Bronchial epithelial cell (primary cell): Measurements from ENCODE around the gene EEF2K. TPM values are rescaled to one million over a fixed set of nuclear protein-coding genes. Genes with fewer than 3 reads are reported as not detected.

Experiments
- DNase-seq: peaks from one replicate; pipeline ENCODE4 v3.0.0-alpha.2; 2010; ENCODE audit warnings: low read depth
- FAIRE-seq: peaks from 2 replicates; lab custom pipeline; 2011; peaks lifted over from hg19 to GRCh38; lab: Jason Lieb, UNC
- H3K27me3 ChIP-seq: 2 replicates; pipeline ENCODE4 v1.5.1; 2011; ENCODE audit warnings: low read length; ENCODE audit not compliant: control insufficient read depth, insufficient read depth
- H3K36me3 ChIP-seq: 2 replicates; pipeline ENCODE4 v1.5.1; 2011; ENCODE audit warnings: low read length; ENCODE audit not compliant: control insufficient read depth, insufficient read depth
- H3K4me3 ChIP-seq: 2 replicates; pipeline ENCODE4 v1.5.1; 2011; ENCODE audit warnings: mild to moderate bottlenecking, low read depth, low read length, control low read depth
- CTCF ChIP-seq: IDR thresholded peaks from 2 replicates; pipeline ENCODE4 v1.5.1; 2011; ENCODE audit warnings: mild to moderate bottlenecking, moderate library complexity, low read length, control low read depth, inconsistent platforms; ENCODE audit not compliant: insufficient read depth, severe bottlenecking
- total RNA-seq: library from RNA; depleted of rRNA; stranded (reverse); fragments of >200 nt; gene quantifications from 2 replicates; pipeline ENCODE4 v1.2.1, GENCODE V29; 2014

The EEF2K gene
- total RNA-seq, 1 donor from 2014 or later: 6.3 TPM

GRCh38 chr16:22235839-22236745 lies 30.0 kb downstream of the EEF2K start:
- Histone ChIP-seq H3K36me3 (no peaks in the 10 kb centered on the region), H3K27me3 (no peaks in the 10 kb centered on the region), H3K4me3 (no peak overlapping the region)
- FAIRE-seq (no peak), DNase-seq (peak; percentile 32)
- TF ChIP-seq CTCF: no peak

DNA sequence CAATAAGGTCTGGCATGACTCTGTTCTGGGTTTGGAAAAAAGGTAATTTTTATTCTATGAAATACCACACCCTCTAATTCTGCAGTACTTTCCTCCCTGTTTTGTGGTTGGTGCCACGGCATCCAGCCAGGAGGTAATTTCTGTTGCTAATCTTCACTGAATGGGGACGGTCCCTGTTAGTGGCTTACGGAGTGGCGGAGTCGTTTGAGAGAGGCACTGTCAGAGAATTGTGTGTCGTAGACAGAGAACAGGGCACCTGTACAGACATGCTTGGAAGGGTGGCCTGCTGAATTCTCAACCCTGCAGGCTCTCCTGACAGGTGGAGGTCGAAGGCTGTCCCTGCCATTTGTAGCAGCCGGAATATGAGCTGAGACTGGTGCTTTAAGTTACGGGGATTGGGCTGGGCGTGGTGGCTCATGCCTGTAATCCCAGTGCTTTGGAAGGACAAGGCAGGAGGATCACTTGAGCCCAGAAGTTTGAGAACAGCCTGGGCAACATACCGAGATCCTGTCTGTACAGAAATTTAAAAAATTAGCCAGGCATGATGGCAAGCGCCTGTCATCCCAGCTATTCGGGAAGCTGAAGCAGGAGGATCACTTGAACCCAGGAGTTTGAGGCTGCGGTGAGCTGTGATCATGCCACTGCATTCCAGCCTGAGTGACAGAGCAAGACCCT lies 33.2 kb downstream of the EEF2K start:
- H3K4me3 ChIP-seq: no peak overlapping the region
- no peaks in the 10 kb centered on the region for H3K27me3 ChIP-seq
- DNase-seq: no peak
- FAIRE-seq: no peak
- TF ChIP-seq CTCF: no peak
- peaks cover under 1% of the 10 kb centered on the region for H3K36me3 ChIP-seq

DNA sequence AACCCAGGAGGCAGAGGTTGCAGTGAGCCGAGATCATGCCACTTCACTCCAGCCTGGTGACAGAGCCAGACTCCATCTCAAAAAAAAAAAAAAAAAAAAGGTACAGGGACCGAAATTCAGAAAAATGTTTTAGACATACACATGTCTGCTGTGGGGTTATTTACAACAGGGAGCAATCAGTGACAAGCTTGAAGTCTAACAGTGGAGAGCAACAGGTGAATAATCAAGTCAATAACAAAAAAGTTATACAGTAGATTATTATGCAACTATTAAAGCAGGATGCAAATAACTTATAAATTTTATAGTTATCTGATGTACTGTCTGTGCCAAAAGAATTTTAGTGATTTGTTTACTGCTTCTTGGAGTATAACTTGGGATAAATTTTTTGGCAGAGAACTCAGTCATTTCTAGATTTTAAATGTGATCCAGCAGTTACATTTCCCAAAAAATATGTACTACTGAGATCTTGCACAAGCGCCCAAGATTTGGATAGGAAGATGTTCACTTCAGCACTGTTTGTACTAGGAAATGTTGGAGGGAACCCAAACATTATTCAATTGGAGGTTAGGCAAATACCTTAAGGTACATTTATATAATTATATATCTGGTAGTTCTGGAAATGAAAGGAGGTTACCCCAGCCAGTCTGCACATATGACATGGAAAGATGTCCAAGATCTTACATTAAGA lies 34.1 kb downstream of the EEF2K start:
- Histone ChIP-seq H3K36me3 (peaks cover 5% of the 10 kb centered on the region), H3K4me3 (no peak overlapping the region), H3K27me3 (no peaks in the 10 kb centered on the region)
- FAIRE-seq (no peak), DNase-seq (no peak)
- TF ChIP-seq CTCF: no peak

GRCh38 chr16:22250522-22250921 lies 44.4 kb downstream of the EEF2K start:
- DNase-seq (no peak), FAIRE-seq (no peak)
- Histone ChIP-seq H3K36me3 (peaks cover 10% of the 10 kb centered on the region), H3K4me3 (no peak overlapping the region), H3K27me3 (no peaks in the 10 kb centered on the region)
- no peak for TF ChIP-seq CTCF

- no peak for DNase-seq
- H3K36me3 ChIP-seq: peaks cover 16% of the 10 kb centered on the region
- FAIRE-seq: no peak
- no peaks in the 10 kb centered on the region for H3K27me3 ChIP-seq
- no peak overlapping the region for H3K4me3 ChIP-seq
- TF ChIP-seq CTCF: no peak
Measured at GRCh38 chr16:22252317-22252716, 46.2 kb downstream of the EEF2K start.
